OCI-LY7 (cell line): Measurements from ENCODE around the gene CBFA2T3.

ENCODE experiments used
- EZH2phosphoT487 ChIP-seq: fragments of 200-600 bp; sonication (generic); IDR thresholded peaks from 2 replicates; pipeline ENCODE4 v1.6.1; 2018; ENCODE audit warnings: low read depth, borderline replicate concordance, mild to moderate bottlenecking, mixed run types, antibody characterized with exemption, low read length, moderate library complexity, mixed read lengths
- TF ChIP-seq, protein P1 (sequence below): fragments of 200-600 bp; sonication (generic); conservative IDR thresholded peaks from 2 replicates; pipeline ENCODE4 v1.5.1; 2014; ENCODE audit warnings: mild to moderate bottlenecking, antibody characterized with exemption, low read length, moderate library complexity, mixed read lengths

DNA sequence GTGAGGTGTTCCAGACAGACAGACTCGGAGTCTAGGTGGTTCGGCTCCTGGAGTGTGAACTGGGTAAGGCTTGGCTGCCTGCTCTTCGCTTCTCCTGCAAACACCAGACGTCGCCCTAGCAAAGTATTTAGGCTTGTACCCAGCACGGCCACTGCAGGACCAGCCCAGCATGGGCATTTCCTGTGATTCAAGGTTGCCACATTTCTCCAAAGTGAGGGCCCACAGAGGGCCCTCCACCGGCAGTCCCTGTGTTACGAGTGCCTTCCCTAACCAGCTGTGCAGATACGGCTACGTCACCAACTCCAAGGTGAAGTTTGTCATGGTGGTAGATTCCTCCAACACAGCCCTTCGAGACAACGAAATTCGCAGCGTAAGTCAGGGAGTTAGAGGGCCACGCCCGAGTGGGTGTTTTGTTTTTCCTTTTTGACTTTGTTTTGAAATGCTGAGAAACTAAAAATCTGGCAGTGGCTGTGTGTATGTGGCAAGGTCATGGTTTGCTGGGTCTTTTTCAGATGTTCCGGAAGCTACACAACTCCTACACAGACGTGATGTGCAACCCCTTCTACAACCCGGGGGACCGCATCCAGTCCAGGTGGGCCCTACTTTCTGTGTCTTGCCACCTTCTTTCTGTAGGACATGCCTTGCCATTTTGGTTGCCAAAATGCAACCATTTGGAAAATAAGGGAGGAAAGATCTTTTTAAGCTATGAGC, 117.5 kb downstream of the CBFA2T3 start:
- TF ChIP-seq, protein P1, sequence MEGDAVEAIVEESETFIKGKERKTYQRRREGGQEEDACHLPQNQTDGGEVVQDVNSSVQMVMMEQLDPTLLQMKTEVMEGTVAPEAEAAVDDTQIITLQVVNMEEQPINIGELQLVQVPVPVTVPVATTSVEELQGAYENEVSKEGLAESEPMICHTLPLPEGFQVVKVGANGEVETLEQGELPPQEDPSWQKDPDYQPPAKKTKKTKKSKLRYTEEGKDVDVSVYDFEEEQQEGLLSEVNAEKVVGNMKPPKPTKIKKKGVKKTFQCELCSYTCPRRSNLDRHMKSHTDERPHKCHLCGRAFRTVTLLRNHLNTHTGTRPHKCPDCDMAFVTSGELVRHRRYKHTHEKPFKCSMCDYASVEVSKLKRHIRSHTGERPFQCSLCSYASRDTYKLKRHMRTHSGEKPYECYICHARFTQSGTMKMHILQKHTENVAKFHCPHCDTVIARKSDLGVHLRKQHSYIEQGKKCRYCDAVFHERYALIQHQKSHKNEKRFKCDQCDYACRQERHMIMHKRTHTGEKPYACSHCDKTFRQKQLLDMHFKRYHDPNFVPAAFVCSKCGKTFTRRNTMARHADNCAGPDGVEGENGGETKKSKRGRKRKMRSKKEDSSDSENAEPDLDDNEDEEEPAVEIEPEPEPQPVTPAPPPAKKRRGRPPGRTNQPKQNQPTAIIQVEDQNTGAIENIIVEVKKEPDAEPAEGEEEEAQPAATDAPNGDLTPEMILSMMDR = no peak
- TF ChIP-seq EZH2phosphoT487 = no peak
